Activated effector memory CD4-positive, alpha-beta T cell treated with Interleukin-2 at 50 U/mL for 16 hours (primary cell): Measurements from ENCODE around the gene MDM2.

Source experiments
- DNase-seq: peaks from one replicate; pipeline ENCODE4 v3.0.0-alpha.2; 2020

Gene MDM2

DNA sequence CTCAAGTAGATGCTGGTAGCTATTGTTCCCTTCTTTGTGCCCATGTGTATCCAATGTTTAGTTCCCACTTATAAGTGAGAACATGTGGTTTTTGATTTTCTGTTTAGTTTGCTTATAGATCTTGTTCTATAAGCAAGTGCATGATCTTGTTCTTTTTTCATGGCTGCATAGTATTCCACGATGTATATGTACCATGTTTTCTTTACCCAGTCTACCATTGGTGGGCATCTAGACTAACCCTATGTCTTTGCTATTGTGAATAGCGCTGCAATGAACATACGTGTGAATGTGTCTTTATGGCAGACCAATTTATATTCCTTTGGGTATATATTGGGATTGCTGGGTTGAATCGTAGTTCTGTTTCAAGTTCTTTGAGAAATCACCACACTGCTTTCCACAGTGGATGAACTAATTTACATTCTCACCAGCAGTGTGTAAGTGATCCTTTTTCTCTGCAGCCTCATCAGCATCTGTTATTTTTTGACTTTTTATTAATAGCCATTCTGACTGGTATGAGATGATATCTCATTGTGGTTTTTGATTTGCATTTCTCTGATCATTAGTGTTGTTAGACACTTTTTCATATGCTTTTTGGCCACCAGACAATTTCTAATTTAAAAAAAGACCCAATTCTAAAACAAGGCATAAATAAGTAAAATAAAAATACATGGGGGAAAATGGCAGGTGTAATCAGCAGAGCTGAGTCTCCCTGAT, 74.4 kb downstream of the MDM2 start:
- DNase-seq, result no peak

DNA sequence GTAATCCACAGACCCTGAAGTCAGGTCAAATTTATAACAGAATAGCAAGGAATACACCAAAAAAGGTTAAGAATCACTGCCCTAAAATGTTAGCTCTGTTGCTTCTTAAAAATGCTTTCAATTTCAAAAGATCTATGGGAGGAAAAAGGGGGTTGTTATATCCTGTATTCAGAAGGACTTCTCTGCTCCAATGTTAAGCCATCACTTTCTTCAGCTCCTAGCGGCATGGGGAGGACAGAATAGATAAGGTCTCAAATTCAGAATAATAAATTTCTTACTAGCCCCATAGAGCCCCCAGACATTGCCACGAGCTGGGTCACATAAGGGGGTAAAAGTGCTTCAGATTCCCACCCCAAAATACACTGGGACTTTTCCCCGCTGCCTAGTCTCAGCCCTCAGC, 75.2 kb downstream of the MDM2 start:
- DNase-seq, result no peak

GRCh38 chr12:68884251-68884650, 76.3 kb downstream of the MDM2 start:
- DNase-seq, result no peak

- no peak for DNase-seq
Measured at GRCh38 chr12:68885381-68885780, 77.4 kb downstream of the MDM2 start.

DNA sequence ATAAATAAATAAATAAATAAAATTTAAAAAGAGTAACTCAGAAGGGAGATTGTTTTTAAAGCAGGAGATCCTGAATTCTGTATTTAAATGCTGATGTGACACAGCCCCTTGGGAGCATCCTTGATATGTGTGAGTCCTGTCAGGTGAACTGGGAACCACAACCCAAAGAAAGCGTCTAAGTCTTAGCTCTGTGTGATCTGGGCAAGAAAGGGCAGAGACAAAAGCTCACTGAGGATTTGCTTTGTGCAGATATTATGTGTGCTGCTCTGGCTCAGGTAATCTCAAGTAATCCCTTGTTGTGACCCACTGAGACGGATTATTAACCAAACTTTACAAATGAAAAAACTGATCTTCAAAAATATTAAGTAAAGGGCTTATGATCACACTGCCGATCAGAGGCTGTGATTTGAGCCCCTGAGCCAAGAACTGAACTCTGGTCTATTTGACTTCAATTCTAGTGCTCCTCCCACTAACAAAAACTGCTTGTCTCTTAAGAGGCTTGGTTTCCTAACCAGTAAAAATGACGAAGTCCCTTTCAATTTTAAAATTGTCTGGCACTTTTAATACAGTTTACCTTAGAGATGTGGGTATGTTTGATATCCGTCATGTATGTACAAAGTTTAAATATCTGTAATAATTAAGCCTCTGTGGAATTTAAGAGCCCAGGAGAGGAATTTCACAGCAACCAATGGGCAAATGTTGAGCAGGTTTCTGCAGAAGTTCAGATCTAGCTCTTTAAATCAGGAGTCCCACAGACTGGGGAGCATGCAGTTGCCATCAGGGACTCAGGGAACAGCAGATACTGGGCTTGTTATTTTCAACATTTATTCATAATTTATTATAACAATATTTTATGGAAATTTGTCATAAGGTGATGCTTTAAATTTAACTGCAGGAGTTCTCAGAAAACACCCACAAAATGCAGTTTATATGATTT, 78.9 kb downstream of the MDM2 start:
- DNase-seq, result no peak

- DNase-seq, result no peak
Measured at GRCh38 chr12:68887641-68888040, 79.7 kb downstream of the MDM2 start.

DNA sequence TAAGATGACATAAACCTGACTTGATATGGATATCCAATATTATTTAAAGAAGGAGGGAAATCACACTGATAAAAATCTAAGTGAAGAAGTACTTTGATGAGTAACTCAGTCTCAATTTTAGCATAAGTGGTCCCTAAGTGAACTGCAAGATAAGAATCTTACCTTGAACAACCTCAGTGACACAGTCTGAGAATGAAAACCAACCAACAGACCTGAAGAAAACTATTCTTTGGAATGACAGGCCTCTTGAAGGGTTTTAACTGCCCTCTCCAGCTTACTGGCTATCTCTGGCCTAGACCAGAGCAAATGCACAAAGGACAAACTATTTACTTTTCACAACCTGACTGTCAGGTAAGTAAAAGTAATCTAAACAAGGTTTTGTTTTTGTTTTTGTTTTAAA, 80.3 kb downstream of the MDM2 start:
- no peak for DNase-seq

GRCh38 chr12:68890701-68891113, 82.7 kb downstream of the MDM2 start:
- no peak for DNase-seq

DNA sequence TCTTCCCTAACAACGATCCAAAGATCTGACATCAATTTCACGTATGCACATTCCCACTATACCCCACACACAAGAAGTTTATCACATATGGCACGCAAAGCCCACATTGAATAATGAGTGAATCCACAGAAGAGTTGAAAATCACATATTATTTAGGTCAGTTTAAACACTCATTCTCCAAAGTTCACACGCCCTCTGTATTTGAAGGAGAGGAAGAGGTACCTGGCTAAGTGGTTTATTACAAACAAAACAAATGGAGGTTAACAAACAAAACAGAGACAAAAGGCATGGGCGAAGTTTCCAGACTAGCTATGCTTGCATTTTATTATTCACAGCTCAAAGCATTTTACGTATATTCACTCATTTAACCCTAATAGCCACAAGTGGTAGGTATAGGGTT, 83.2 kb downstream of the MDM2 start:
- DNase-seq, result no peak

DNA sequence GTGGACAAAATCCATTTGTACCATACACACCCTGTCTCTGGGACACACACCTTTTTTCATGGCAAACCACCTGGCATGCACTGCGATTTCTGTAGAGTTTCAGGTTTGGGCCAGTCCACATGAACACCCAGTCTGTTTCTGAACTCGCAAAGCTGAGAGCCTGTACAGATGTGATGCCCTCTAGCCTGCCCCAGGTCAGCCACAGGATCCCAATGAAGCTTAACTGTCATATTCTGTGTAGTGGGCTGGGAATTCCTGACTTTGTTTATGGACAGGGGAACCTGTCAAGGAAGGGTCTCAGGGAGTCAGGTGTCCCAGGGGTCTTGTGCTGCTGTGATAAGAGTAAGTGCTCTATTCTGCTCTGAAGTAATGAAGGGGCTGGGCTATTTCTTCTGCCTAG, 85.2 kb downstream of the MDM2 start:
- no peak for DNase-seq

GRCh38 chr12:68893741-68894140, 85.8 kb downstream of the MDM2 start:
- DNase-seq, result no peak

GRCh38 chr12:68894276-68894855, 86.4 kb downstream of the MDM2 start:
- no peak for DNase-seq

DNA sequence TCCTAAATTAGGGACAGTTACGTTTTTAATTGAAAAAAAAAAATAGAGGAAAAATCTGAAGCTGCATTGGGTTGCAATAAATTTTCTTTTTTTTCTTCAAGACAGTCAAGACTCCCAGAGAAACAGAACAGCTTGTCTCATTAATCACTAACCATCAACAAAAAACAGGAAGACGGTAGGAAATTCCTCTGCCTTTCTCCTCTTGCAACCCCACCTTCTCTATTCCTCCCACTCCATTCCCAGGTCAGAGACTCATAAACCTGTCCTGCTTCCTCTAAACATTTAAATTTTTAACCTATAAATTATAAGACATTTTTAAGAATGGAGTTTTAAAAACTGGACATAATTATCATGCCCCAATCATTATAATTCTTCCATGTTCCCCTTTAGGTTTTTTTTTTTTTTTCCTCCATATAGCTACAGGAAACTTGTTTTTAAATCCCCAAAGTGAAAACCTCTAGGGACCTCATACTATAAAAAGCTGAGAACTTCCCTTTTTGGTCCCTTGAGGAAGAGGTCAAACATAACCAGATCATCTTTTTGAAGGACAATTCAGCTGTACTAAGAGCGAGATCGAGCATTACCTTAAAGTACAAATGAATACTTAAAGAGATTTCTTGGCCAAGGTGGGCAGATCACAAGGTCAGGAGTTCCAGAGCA, 89.0 kb downstream of the MDM2 start:
- DNase-seq, result no peak

GRCh38 chr12:68899251-68899771, 91.3 kb downstream of the MDM2 start:
- no peak for DNase-seq

DNA sequence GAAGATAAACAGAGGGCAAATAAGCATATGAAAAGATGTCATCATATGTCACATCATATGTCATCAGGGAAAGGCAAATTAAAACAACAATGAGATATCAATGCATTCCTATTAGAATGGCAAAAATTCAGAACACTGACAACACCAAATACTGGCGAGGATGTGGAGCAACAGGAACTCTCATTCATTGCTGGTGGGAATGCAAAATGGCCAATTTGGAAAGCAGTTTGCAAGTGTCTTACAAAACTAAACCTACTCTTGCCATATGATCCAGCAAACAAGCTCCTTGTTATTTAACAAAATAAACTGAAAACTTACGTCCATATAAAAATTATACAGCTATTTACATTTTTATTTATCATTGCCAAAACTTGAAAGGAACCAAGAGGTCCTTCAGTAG, 92.3 kb downstream of the MDM2 start:
- DNase-seq, result no peak
